Vagina (tissue), 2 donors: ENCODE results near the gene COL26A1. TPM values are rescaled to one million over a fixed set of nuclear protein-coding genes. Genes with fewer than 3 reads are reported as not detected.
A peak's percentile ranks its signal among the peaks of the same experiment; 100 is the strongest.

Experiments
- DNase-seq, 2 donors: peaks; one replicate each; pipeline ENCODE4 v3.0.0-alpha.2; 2017; ENCODE audit errors: extremely low spot score in 2 of 2
- H3K27ac ChIP-seq: fragments of 200-600 bp; sonication (generic); one replicate; pipeline ENCODE4 v1.5.1; 2019
- H3K27me3 ChIP-seq: fragments of 200-600 bp; sonication (generic); one replicate; pipeline ENCODE4 v1.5.1; 2019
- H3K36me3 ChIP-seq, 2 donors: fragments of 200-600 bp; sonication (generic); one replicate each; pipeline ENCODE4 v1.5.1; 2017 to 2019
- H3K4me1 ChIP-seq: fragments of 200-600 bp; sonication (generic); one replicate; pipeline ENCODE4 v1.5.1; 2019
- H3K4me3 ChIP-seq, 2 donors: fragments of 200-600 bp; sonication (generic); 1 replicate in 1 of 2; 2 replicates in 1 of 2; pipeline ENCODE4 v1.5.1; 2016 to 2019
- H3K9me3 ChIP-seq: fragments of 200-600 bp; sonication (generic); one replicate; pipeline ENCODE4 v1.5.1; 2019
- POLR2A ChIP-seq, 2 donors: fragments of 450-650 bp; IDR thresholded peaks; one replicate each; pipeline ENCODE4 v1.6.1; 2017; ENCODE audit warnings: antibody characterized with exemption in 2 of 2, mild to moderate bottlenecking in 2 of 2, moderate library complexity in 2 of 2
- POLR2AphosphoS5 ChIP-seq, 2 donors: sonication (generic); formaldehyde crosslinking; IDR thresholded peaks; one replicate each; pipeline ENCODE4 v1.9.0; 2017; ENCODE audit warnings: antibody characterized with exemption in 2 of 2, mild to moderate bottlenecking in 2 of 2, low read depth in 1 of 2; ENCODE audit not compliant: insufficient read depth in 1 of 2
- intact Hi-C: fragments of 100-400 bp; cut with DNase I; formaldehyde crosslinking; loops from one replicate; pipeline ENCODE4 v1.15.1; 2023
- total RNA-seq: library from RNA; depleted of rRNA; stranded (reverse); fragments of >200 nt; gene quantifications from one replicate; pipeline ENCODE4 v1.2.3, GENCODE V29; 2016
- TF ChIP-seq, protein P1 (sequence below), 3 experiments: fragments of 450-650 bp in 2 of 3; fragments of 200-600 bp in 1 of 3; sonication (generic) in 1 of 3; IDR thresholded peaks; one replicate each; pipeline ENCODE4 v1.5.1; 2017 to 2019; ENCODE audit warnings: antibody characterized with exemption in 3 of 3, mild to moderate bottlenecking in 2 of 3, moderate library complexity in 2 of 3

Gene COL26A1
- total RNA-seq, 1 donor from 2014 or later, result not detected

- TF ChIP-seq, protein P1, sequence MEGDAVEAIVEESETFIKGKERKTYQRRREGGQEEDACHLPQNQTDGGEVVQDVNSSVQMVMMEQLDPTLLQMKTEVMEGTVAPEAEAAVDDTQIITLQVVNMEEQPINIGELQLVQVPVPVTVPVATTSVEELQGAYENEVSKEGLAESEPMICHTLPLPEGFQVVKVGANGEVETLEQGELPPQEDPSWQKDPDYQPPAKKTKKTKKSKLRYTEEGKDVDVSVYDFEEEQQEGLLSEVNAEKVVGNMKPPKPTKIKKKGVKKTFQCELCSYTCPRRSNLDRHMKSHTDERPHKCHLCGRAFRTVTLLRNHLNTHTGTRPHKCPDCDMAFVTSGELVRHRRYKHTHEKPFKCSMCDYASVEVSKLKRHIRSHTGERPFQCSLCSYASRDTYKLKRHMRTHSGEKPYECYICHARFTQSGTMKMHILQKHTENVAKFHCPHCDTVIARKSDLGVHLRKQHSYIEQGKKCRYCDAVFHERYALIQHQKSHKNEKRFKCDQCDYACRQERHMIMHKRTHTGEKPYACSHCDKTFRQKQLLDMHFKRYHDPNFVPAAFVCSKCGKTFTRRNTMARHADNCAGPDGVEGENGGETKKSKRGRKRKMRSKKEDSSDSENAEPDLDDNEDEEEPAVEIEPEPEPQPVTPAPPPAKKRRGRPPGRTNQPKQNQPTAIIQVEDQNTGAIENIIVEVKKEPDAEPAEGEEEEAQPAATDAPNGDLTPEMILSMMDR (IDR thresholded peaks at IDR 0.05), result no peak
- TF ChIP-seq POLR2AphosphoS5 (IDR thresholded peaks at IDR 0.05; ENCODE audit: insufficient read depth in 1 of 2, low read depth in 1 of 2), result peak in 1 of 2 donors; percentile 66
- no peaks in the 10 kb centered on the region for H3K36me3 ChIP-seq
- intact Hi-C loops, result no loop called here
Measured at GRCh38 chr7:101518336-101518735, 155.7 kb downstream of the COL26A1 start.

DNA sequence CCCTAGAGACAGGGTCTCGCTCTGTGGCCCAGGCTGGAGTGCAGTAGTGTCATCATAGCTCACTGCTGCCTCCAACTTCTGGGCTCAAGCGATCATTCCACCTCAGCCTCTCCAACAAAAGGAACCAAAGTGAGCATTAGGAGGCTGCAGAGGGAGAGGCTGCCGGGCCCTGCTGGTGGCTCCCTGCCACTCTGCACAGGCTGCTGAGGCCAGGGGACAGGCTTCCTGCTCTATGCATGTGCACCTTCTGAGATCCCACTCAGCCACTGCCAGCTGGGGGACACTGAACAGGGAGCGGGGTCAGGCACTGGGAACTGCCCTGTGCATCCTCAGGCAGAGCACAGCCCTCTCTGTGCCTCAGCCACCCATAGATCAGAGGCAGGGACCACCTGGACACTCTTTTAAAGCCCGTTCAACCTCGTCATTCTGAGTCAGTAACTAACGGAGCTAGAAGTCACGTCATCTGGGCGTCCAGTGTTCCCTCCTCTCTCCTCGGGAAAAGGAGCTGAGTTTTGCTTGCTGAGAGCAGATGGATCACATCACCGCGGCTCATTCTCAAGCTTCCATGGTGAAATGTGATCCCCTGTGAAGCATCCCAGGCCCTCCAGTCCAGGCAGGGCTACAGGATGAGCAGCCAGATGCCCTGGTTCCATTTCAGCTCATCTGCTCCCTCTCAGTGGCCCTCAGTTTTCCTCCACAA lies 156.8 kb downstream of the COL26A1 start:
- Histone ChIP-seq H3K9me3 (peaks cover 4% of the 10 kb centered on the region), H3K27ac (no peak overlapping the region), H3K36me3 (no peaks in the 10 kb centered on the region), H3K4me3 (no peak overlapping the region), H3K27me3 (no peaks in the 10 kb centered on the region), H3K4me1 (peaks cover 14% of the 10 kb centered on the region)
- intact Hi-C loops, result no loop called here
- no peak for DNase-seq
- TF ChIP-seq POLR2A (IDR thresholded peaks at IDR 0.05) (no peak), POLR2AphosphoS5 (IDR thresholded peaks at IDR 0.05; ENCODE audit: insufficient read depth in 1 of 2, low read depth in 1 of 2) (no peak)

More at GRCh38 chr7:101518336-101518735, 155.7 kb downstream of the COL26A1 start:
- no peak overlapping the region for H3K27ac ChIP-seq
- H3K4me1 ChIP-seq, result peaks cover 14% of the 10 kb centered on the region
- no peaks in the 10 kb centered on the region for H3K27me3 ChIP-seq
- DNase-seq, result no peak
- H3K4me3 ChIP-seq, result no peak overlapping the region
- H3K9me3 ChIP-seq, result no peaks in the 10 kb centered on the region

GRCh38 chr7:101521430-101521925 lies 158.8 kb downstream of the COL26A1 start:
- DNase-seq, result no peak
- H3K27me3 ChIP-seq, result no peaks in the 10 kb centered on the region

GRCh38 chr7:101522021-101522420 lies 159.3 kb downstream of the COL26A1 start:
- Histone ChIP-seq H3K4me1 (peaks cover 14% of the 10 kb centered on the region), H3K36me3 (no peaks in the 10 kb centered on the region), H3K27ac (no peak overlapping the region), H3K9me3 (peaks cover 6% of the 10 kb centered on the region), H3K27me3 (no peaks in the 10 kb centered on the region), H3K4me3 (no peak overlapping the region)
- intact Hi-C loops, result no loop called here
- DNase-seq, result no peak
- TF ChIP-seq POLR2A (IDR thresholded peaks at IDR 0.05), result no peak
- TF ChIP-seq, protein P1 (IDR thresholded peaks at IDR 0.05), result no peak

More at GRCh38 chr7:101521430-101521925, 158.8 kb downstream of the COL26A1 start:
- H3K4me1 ChIP-seq, result peaks cover 14% of the 10 kb centered on the region
- no peak overlapping the region for H3K27ac ChIP-seq
- peaks cover 6% of the 10 kb centered on the region for H3K9me3 ChIP-seq
- no peak overlapping the region for H3K4me3 ChIP-seq
- intact Hi-C loops, result no loop called here
- H3K36me3 ChIP-seq, result no peaks in the 10 kb centered on the region
- no peak for TF ChIP-seq POLR2AphosphoS5 (IDR thresholded peaks at IDR 0.05; ENCODE audit: insufficient read depth in 1 of 2, low read depth in 1 of 2)
- TF ChIP-seq POLR2A (IDR thresholded peaks at IDR 0.05), result no peak
- TF ChIP-seq, protein P1 (IDR thresholded peaks at IDR 0.05), result no peak

GRCh38 chr7:101527844-101528667 lies 165.4 kb downstream of the COL26A1 start:
- no peaks in the 10 kb centered on the region for H3K4me1 ChIP-seq
- no peak for TF ChIP-seq POLR2AphosphoS5 (IDR thresholded peaks at IDR 0.05; ENCODE audit: insufficient read depth in 1 of 2, low read depth in 1 of 2)
- TF ChIP-seq, protein P1 (IDR thresholded peaks at IDR 0.05), result no peak
- no peak for TF ChIP-seq POLR2A (IDR thresholded peaks at IDR 0.05)
- intact Hi-C loops, result no loop called here
- H3K9me3 ChIP-seq, result peaks cover 6% of the 10 kb centered on the region
- H3K27me3 ChIP-seq, result no peaks in the 10 kb centered on the region
- no peak for DNase-seq
- H3K36me3 ChIP-seq, result no peaks in the 10 kb centered on the region
- no peak overlapping the region for H3K27ac ChIP-seq
- H3K4me3 ChIP-seq, result no peak overlapping the region
